WI38 (cell line): ENCODE measurements around the gene CADPS2.

Experiments
- H3K4me3 ChIP-seq: 2 replicates; pipeline ENCODE4 v1.5.1; 2011; ENCODE audit warnings: low read depth, mild to moderate bottlenecking, control low read depth, low read length
- TF ChIP-seq, protein P1 (sequence below): IDR thresholded peaks from 2 replicates; pipeline ENCODE4 v1.5.1; 2012; ENCODE audit warnings: low read depth, mild to moderate bottlenecking, control low read depth, low read length

Gene CADPS2

DNA sequence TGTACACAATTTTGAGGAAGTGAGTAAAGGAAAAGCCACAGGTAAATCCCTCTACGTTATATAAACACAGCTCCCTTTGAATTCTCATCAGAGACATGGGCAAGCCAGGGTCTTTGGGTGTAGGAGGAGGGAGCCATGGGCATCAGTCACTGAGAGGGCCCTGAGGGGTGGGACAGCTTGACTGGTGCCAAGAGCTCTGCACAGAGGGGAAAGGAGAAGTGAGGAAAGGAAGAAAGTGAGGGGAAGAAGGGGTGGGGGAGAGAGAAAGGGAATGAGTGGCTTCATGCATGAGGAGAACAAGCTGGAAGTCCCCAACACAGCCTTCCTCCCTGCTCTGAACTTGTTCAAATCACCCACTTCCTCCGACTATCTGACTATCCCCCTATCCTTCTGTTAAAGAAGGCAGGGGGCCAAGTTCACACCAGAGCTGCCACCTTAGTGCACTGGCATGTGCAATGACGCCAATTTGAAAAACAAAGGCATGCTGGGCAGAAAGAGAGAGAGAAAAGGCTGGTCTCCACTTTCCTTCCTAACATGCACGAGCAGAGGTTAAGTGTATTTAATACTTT is 167.2 kb downstream of the CADPS2 start:
- no peak overlapping the region for H3K4me3 ChIP-seq
- TF ChIP-seq, protein P1, sequence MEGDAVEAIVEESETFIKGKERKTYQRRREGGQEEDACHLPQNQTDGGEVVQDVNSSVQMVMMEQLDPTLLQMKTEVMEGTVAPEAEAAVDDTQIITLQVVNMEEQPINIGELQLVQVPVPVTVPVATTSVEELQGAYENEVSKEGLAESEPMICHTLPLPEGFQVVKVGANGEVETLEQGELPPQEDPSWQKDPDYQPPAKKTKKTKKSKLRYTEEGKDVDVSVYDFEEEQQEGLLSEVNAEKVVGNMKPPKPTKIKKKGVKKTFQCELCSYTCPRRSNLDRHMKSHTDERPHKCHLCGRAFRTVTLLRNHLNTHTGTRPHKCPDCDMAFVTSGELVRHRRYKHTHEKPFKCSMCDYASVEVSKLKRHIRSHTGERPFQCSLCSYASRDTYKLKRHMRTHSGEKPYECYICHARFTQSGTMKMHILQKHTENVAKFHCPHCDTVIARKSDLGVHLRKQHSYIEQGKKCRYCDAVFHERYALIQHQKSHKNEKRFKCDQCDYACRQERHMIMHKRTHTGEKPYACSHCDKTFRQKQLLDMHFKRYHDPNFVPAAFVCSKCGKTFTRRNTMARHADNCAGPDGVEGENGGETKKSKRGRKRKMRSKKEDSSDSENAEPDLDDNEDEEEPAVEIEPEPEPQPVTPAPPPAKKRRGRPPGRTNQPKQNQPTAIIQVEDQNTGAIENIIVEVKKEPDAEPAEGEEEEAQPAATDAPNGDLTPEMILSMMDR, result no peak

DNA sequence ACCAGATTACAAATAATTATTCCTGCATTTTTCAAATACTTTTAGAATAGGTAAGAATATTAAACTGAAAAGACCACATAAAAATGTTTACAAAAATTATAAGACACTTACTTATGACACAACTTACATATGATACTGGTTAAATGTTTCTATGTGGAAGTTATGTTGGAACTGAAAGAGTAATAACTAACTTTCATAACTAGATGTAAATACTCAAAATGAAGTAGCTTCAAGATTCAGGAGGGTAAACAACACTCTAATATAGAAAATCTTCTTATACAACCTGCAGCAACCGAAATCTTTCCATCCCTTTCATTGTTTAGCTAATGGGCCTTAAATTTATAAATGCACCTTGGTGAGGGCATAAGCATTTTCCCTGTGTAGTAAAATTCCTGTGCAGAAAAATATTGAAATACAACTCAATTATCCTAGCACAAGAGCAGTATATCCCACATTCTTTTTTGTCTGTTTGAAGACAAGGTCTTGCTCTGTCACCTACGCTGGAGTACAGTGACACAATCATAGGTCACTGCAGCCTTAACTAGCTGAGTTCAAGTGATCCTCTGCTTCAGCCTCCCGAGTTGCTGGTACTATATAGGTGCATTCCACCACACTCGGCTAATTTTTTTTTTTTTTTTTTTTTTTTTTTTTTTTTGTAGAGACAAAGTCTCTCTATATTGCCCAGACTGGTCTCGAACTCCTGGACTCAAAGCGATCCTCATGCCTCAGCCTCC is 168.7 kb downstream of the CADPS2 start:
- no peak overlapping the region for H3K4me3 ChIP-seq
- TF ChIP-seq, protein P1, result no peak

DNA sequence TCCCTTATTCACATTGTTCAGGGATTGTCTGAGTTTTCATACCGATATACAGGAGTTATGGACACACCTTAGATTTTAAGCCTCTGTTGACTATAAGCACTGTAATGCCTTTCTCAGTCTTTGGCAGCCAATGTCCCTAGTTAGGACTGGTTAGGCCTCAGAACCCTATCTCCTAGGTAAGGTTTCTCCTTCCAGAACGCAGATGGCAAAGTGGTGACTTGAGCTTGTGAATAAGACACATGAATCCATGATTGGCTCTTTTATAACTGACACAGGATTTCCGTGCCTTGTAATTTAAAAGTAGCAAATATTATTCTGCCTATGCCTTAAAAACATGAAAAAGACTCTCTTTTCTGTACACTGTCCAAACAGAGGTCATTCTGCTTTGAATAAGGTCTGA is 171.1 kb downstream of the CADPS2 start:
- no peak overlapping the region for H3K4me3 ChIP-seq
- TF ChIP-seq, protein P1, result no peak

DNA sequence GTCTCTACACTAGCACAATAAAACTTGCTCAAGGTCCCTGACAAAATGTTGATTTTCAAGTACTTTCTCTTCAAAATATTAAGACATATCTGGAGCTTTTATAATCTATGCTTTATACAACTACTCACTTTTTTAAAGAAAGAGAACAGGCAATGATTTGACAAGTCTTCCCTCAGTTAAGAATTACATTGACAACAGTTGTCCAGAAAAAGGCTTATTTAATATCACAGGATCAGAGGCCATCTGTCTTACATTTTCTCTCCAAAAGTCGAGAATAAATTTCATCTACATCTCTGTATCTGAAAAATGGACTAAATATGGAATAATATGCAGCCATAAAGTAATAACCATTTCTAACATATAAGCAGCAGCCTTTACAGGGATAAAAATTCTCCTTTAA is 175.3 kb downstream of the CADPS2 start:
- TF ChIP-seq, protein P1, result no peak
- no peak overlapping the region for H3K4me3 ChIP-seq

DNA sequence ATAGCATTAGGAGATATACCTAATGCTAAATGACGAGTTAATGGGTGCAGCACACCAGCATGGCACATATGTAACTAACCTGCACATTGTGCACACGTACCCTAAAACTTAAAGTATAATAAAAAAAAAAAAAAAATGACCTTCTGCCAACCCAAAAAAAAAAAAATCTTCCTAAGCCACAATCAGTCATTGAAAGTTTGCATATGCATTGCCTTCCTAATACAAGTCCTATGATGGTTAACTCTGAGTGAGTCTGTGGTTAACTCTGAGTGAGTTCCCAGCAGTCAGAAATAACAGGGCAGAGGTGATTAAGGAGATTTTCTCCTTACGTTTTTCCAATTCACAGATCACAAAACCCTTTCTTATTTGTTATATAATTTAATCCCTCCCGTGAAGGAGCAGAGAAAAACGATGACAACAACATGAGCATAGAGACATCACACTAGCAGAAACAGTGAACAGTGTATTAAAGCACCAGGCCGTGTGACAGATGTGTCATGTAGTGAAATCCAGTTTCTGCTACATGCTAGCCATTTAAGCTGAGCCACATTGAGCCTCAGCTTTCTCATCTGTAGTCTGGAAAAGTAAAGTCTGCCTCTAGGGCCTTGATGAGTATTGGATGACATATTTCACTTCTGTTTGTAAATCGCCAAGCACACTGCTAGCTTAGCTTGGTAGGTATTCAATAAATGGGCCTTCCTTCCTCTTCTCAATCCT is 176.2 kb downstream of the CADPS2 start:
- no peak overlapping the region for H3K4me3 ChIP-seq
- TF ChIP-seq, protein P1, result no peak

DNA sequence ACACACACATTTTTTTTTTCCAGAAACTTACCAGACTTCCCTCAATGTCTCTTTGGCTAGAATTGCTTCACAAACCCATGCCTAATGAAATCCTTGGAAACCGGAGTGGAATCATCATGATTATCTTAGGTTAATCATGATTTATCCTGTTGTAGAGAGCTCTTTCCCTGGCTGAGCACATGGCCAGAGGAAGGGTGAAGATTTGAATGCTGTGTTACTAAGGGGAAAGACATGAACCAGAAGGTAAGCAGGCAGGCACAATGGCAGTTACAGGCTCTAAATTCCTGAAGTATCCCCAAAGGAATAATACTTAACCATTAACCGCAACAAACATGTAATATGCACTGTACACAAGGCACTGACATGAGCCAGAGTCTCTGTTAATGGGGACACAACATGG is 179.4 kb downstream of the CADPS2 start:
- TF ChIP-seq, protein P1, result no peak

More for the DNA sequence above, 179.4 kb downstream of the CADPS2 start:
- no peak overlapping the region for H3K4me3 ChIP-seq
